CD4-positive, alpha-beta T cell treated with Interleukin-15 for 1 hour (primary cell): ENCODE measurements around the gene MS4A1.
"Not testable (repeated sequence)": the region's sequence is repeated elsewhere in the genome, so short reads cannot be mapped to it uniquely, and the experiment has no call there.

ENCODE experiments used
- DNase-seq: peaks from one replicate; pipeline ENCODE4 v3.0.0-alpha.2; 2020

Gene MS4A1

DNA sequence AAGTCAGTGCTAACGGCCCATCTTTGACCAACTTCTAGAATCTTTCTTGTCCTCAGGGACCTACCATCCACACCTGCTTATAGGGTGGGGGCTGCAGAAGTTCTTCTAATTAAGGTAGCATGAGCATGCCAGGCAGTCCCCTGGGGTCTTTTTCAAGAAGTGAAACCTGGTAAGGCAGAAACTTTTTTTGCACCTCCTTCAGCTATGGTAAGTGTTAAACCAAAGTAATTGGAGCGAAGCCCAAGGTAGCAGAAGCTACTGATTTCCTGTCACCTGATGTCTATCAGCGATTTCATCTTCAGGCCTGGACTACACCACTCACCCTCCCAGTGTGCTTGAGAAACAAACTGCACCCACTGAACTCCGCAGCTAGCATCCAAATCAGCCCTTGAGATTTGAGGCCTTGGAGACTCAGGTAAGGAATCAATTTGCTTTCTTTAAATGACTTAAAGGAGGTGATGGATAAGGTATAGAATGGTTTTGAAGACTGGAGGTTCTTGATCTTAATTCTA lies at the start of gene MS4A1:
MS4A1 (plus strand) TSS at position 317 of the 512 bp plus-strand sequence. CDS start 6,528 bp downstream, outside the sequence.
- DNase-seq = peak; percentile 84

GRCh38 chr11:60420015-60420414 lies 35.6 kb upstream of the MS4A1 start:
- no peak for DNase-seq

GRCh38 chr11:60422609-60423008 lies 33.0 kb upstream of the MS4A1 start:
- no peak for DNase-seq

DNA sequence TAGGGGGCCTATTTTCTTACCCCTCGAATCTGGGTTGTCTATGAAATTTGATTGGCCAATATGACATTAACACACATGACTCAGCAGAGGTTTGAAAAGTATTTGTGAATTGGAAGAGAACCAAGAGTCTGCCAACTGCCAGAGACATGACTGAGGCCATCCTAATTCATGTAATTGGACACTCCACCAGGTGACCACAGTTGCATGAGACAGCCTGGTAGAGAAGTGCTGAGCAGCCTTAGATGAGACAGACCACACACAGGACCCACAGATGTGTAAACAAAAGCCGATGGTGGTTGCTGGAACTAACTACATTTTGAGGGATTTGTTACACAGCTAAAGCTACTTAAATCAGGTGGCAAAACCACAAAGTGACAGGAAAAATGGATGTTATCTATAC lies 27.1 kb upstream of the MS4A1 start:
- no peak for DNase-seq

- no peak for DNase-seq
These were observed 26.4 kb upstream of the MS4A1 start, which contains the start of gene MS4A5 for GRCh38 chr11:60429272-60429671. Gene MS4A5, plus strand, starts transcription at chr11:60429572. Its CDS starts 103 bp downstream, at chr11:60429675.

DNA sequence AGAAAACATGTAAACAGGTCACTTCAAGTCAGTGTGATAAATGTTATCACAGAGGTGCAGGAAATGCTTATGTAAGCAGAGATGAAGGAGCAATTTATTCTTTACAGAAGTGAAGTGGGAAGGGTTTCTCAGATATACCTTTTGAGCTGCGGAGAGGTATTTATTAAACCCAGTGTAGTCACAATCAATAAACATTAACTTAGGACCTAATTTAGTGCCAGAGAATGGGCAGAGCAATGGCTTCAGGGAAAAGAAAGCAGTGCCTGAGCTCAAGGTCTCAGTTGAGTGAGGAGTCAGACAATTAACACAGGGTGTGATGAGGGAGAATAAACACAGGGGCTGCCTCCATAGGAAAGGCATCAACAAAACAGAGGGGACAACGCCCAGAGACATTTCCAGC lies 24.4 kb upstream of the MS4A1 start:
- no peak for DNase-seq

DNA sequence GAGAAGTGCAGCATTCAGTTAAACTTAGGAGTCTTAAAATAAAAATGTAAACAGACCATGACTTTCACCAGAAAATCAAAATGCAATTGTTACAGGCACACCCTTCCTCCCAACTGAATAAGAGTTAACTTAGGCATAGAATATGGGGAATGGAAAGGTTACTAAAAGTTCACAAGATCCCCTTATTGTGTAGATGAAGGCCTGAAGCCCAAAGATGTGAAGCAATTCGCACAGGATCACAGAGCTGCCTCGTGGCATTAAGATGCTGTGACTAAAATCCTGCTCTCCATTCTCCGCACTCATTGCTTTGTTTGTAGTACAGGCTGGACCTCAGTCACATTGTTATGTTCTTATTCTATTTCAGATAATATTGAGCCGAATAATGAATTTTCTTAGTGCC lies 22.2 kb upstream of the MS4A1 start:
- no peak for DNase-seq

GRCh38 chr11:60447070-60447469 lies 8.6 kb upstream of the MS4A1 start:
- no peak for DNase-seq

DNA sequence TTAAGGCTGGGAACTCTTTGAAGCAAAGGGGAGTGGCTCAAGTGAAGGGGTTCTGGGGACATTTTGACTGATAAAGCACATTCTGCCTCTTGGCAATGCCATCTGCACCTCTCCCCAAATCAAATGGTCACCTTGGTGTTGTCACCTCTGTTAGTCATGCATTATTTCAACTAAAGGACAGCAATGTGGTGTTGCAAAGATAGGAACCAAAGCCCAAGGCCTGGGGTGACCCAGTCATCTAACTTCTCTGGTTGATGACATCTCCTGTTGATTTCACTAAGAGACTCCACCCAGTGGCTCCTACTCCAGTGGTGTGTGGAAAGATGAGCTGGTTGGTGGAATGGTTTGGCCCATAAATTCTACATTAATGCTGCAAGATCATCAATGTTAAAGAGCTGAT lies 7.8 kb upstream of the MS4A1 start:
- DNase-seq = no peak

- DNase-seq = not testable (repeated sequence)
These were observed 4.5 kb upstream of the MS4A1 start for GRCh38 chr11:60451185-60451584.

GRCh38 chr11:60454212-60454611 lies 1.4 kb upstream of the MS4A1 start:
- no peak for DNase-seq

DNA sequence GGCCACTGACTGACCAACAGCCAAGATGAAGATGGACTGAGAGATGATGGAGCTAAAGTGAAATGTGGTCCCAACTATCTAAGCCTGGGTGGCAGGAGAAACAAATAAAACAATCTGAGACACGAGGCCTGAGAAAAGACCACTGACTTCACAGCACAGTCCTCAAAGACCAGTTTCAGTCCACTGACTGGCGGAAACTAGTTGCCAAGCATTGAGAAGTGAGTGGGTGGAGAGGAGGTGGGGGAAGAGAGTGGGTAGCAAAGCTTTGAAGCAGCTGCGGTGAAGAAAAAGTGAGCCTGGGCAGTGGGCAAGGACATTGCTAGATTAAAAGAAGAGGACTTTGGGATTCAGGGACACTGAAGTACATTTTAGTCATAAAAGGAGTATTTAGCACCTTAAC lies 1.9 kb downstream of the MS4A1 start:
- peak; percentile 31 for DNase-seq

GRCh38 chr11:60459345-60459744 lies 3.7 kb downstream of the MS4A1 start:
- DNase-seq = no peak

DNA sequence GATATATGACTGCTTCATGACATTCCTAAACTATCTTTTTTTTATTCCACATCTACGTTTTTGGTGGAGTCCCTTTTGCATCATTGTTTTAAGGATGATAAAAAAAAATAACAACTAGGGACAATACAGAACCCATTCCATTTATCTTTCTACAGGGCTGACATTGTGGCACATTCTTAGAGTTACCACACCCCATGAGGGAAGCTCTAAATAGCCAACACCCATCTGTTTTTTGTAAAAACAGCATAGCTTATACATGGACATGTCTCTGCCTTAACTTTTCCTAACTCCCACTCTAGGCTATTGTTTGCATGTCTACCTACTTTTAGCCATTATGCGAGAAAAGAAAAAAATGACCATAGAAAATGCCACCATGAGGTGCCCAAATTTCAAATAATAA lies 13.2 kb downstream of the MS4A1 start:
- no peak for DNase-seq

DNA sequence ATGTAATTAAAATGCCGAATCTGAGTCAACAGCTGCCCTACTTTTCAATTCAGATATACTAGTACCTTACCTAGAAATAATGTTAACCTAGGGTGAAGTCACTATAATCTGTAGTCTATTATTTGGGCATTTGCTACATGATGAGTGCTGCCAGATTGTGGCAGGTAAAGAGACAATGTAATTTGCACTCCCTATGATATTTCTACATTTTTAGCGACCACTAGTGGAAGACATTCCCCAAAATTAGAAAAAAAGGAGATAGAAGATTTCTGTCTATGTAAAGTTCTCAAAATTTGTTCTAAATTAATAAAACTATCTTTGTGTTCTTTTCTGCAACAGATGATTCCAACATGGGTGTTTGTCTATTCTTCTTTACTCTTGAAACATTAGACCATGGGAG lies 14.1 kb downstream of the MS4A1 start:
- no peak for DNase-seq

DNA sequence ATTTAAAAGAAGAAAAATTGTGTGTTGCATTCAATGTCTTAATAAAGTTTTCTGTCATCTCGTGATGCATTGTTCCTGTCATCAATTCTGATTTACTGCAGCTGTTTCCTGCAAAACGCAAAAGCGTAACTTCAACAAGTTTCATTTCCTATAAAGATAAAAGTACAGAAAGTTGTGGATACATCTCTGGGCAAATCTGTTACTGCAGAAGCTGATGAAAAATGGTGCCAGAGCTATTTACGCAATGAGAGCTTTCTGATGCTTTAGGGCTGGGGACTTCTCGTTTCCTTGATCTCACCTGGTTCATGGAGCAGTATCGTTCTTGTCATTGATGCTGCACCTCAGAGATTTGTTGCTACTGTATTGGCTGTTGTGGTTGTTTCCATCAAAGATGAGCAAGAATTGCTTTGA lies 21.4 kb downstream of the MS4A1 start:
- DNase-seq = peak; percentile 44

DNA sequence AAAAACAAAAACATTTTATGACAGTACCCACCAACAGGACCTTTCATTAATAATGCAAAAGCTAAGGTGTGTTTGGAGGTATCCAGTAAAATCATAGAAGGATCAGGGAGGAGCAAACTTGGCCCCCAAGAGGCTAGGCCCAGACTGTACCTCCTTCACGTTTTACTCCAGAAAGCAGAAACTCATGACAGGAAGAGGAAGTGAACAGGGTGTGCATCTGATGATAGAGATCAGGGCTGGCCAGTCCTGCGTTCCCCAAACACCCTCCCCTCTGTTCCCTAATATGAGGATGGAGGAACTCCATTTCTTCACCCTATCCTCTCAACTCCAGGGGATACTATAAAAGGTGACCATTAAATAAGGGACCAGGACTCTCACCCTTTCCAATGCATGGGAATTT lies 26.7 kb downstream of the MS4A1 start:
- DNase-seq = peak; percentile 21

DNA sequence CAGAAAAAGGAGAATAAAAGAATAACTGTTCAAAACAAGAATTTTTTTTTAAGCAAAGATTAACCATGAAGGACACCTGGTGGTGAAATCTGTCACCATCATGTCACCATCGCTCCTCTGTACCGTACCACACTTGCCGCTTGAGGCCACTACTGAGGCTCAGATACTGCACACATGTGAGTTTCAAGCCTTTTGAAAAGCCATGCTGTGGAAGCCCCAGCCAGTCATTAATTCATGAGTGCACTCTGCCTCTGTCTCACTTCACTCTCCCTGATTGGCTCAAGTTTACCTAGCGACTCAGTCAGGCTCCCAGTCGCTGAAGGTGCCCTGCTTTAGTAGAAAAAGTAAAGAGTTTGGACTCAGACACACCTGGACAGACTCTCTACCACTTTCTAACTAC lies 30.3 kb downstream of the MS4A1 start:
- DNase-seq = peak; percentile 47

DNA sequence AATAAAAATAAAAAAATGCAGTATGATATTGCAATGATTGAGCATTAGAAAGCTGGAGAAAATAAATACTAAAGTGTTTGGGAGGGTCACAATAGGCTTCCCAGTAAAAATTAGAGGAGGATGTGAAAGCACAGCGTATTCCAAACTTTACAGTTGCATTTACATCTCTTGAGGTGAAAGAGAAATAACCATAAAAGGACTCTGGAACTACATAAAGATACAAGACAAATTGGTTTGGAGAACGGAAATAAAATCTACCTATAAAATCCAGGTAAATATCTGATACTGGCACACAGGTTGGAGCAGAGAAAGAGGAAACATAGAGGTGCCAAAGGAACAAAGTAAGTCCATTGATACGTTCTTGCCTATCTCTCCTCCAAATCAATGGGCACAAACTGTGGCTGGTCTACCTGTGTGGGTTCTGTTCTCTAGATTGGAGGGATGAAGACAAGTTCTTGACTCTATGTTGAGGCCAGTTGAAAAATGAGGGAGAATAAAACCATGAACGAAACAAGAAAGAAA lies 36.9 kb downstream of the MS4A1 start, which contains the start of gene MS4A12:
MS4A12 (plus strand) TSS at position 291 of the 522 bp plus-strand sequence. CDS start 4,541 bp downstream, outside the sequence.
- no peak for DNase-seq

GRCh38 chr11:60493454-60493853 lies 37.8 kb downstream of the MS4A1 start:
- DNase-seq = no peak

DNA sequence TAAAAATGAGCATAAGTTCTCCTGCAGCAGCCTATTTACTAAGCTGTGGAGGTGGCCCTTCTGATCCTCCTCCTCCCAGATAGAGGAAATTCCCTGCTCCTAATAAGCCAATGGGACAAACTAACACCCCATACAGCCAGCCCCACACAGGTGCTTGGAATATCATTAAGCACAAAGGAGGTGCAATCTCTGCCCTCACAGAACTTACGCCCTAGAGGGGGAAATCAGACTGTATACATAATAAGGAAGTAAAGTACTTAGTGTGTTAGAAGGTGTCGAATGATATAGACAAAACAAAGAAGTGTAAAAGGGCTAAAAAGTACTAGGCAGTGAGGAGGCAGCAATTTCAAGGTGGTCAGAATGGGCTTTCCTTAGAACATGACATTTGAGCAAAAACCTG lies 42.8 kb downstream of the MS4A1 start:
- no peak for DNase-seq

GRCh38 chr11:60498853-60499252 lies 43.2 kb downstream of the MS4A1 start:
- peak; percentile 61 for DNase-seq

- no peak for DNase-seq
These were observed 44.7 kb downstream of the MS4A1 start for GRCh38 chr11:60500276-60500910.

DNA sequence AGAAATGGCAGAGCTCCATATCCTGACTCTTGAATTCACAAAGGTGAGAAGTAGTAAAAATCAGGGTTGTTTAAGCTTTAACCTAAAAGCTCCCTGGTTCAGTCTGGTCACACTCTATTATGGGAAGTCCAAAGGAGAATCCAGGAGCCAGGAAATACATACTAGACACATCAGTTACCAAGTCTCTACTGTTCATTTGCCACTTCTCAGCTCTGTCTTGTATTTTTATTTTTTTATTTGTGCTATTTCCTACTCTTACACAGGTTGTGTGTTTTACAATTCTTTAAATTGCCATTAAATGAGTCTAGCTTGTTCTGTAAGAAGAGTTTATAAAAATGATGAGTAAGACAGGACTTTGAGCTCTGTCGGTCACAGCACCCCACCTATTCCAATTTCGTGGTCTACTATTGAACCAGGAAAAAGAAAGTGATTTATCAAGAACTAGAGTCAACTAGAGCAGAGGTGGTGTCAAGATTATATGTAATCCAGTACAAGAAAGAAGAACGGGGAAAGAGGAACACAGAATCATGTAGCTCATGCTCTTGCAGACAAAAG lies 46.7 kb downstream of the MS4A1 start:
- DNase-seq = no peak
